CD4-positive, CD25-positive, alpha-beta regulatory T cell (primary cell): ENCODE results near the gene MRPS18C. TPM values are rescaled to one million over a fixed set of nuclear protein-coding genes. Genes with fewer than 3 reads are reported as not detected.
A peak's percentile ranks its signal among the peaks of the same experiment; 100 is the strongest.

Experiments used
- ATAC-seq, 2 donors: fragments of 150-1000 bp; cut with Tn5 transposase; one replicate each; pipeline ENCODE4 v1.10.0; 2021; ENCODE audit warnings: low read depth in 2 of 2, moderate number of reproducible peaks in 2 of 2, moderate library complexity in 1 of 2
- DNase-seq, 3 donors: peaks; one replicate each; pipeline versions ENCODE4 v3.0.0 to v3.0.0-alpha.2; 2012 to 2022; ENCODE audit warnings: mixed read lengths in 1 of 3
- H3K27ac ChIP-seq: one replicate; pipeline ENCODE4 v1.7.0; 2013; ENCODE audit warnings: mild to moderate bottlenecking, low read length; ENCODE audit not compliant: insufficient read depth, poor library complexity, severe bottlenecking
- H3K27me3 ChIP-seq: one replicate; pipeline ENCODE4 v1.7.0; 2013; ENCODE audit warnings: low read length; ENCODE audit not compliant: control insufficient read depth, insufficient read depth
- H3K36me3 ChIP-seq: one replicate; pipeline ENCODE4 v1.7.0; 2013; ENCODE audit warnings: mild to moderate bottlenecking, low read length, moderate library complexity; ENCODE audit not compliant: control insufficient read depth, insufficient read depth
- H3K4me1 ChIP-seq: 2 replicates; pipeline ENCODE4 v1.7.0; 2013; ENCODE audit warnings: mild to moderate bottlenecking, low read length; ENCODE audit not compliant: insufficient read depth, control insufficient read depth, poor library complexity, severe bottlenecking
- H3K4me3 ChIP-seq: one replicate; pipeline ENCODE4 v1.7.0; 2013; ENCODE audit warnings: low read depth, mild to moderate bottlenecking, low read length, moderate library complexity
- H3K9me3 ChIP-seq, 2 experiments: 1 replicate in 1 of 2; 2 replicates in 1 of 2; pipeline ENCODE4 v1.7.0; 2013; ENCODE audit warnings: low read length in 2 of 2, mild to moderate bottlenecking in 1 of 2, moderate library complexity in 1 of 2; ENCODE audit not compliant: control insufficient read depth in 2 of 2
- H3K27ac Mint-ChIP-seq, 3 donors: one replicate each; pipeline ENCODE4 v1.8.0; 2020 to 2022; ENCODE audit warnings: mild to moderate bottlenecking in 3 of 3, mixed read lengths in 3 of 3, moderate library complexity in 2 of 3
- H3K27me3 Mint-ChIP-seq: one replicate; pipeline ENCODE4 v1.8.0; 2022; ENCODE audit warnings: mild to moderate bottlenecking, mixed read lengths
- H3K36me3 Mint-ChIP-seq: one replicate; pipeline ENCODE4 v1.8.0; 2020; ENCODE audit warnings: mixed read lengths
- H3K4me1 Mint-ChIP-seq, 4 donors: one replicate each; pipeline ENCODE4 v1.8.0; 2020 to 2022; ENCODE audit warnings: mixed read lengths in 4 of 4, mild to moderate bottlenecking in 1 of 4
- H3K4me3 Mint-ChIP-seq, 4 donors: one replicate each; pipeline ENCODE4 v1.8.0; 2020 to 2022; ENCODE audit warnings: mild to moderate bottlenecking in 4 of 4, mixed read lengths in 4 of 4, moderate library complexity in 3 of 4
- H3K9me3 Mint-ChIP-seq, 7 donors: one replicate each; pipeline ENCODE4 v1.8.0; 2020 to 2022; ENCODE audit warnings: mixed read lengths in 7 of 7, mild to moderate bottlenecking in 3 of 7, moderate library complexity in 2 of 7
- polyA plus RNA-seq, 4 donors: library from polyadenylated mRNA; unstranded; fragments of 300-500 nt; fragmentation: Illumina TruSeq; gene quantifications; one replicate each; pipeline ENCODE4 v1.2.3, GENCODE V29; 2021
- total RNA-seq: library from RNA; stranded (reverse); gene quantifications from one replicate; pipeline ENCODE4 v1.2.3, GENCODE V29; 2022

The MRPS18C gene
- total RNA-seq (22.9 TPM), polyA plus RNA-seq (10 to 100 TPM; 66.8 to 99.3 (median 84.0) TPM)

GRCh38 chr4:83455281-83456183 is at the start of gene MRPS18C, which contains the start of gene HELQ:
Gene MRPS18C, plus strand, starts transcription at chr4:83456058. Its CDS starts 20 bp downstream, at chr4:83456078.
Gene HELQ, minus strand, starts transcription at chr4:83455823. Its CDS starts 130 bp downstream, at chr4:83455693.
- ATAC-seq (peak; percentile 91 to 93), DNase-seq (peak; percentile 95 to 99 (median 97))
- Mint-ChIP-seq H3K27ac (peak within 1 kb of the TSS; percentile 100), H3K27me3 (no peaks in the 10 kb centered on the region), H3K9me3 (no peaks in the 10 kb centered on the region), H3K36me3 (peaks cover 37% of the 10 kb centered on the region), H3K4me1 (peaks cover 38 to 72% (median 54%) of the 10 kb centered on the region in 4 donors), H3K4me3 (peak within 1 kb of the TSS; percentile 97 to 100 (median 100))
- no peaks in the 10 kb centered on the region for H3K9me3 ChIP-seq
- no peaks in the 10 kb centered on the region for H3K27me3 ChIP-seq
- peak within 1 kb of the TSS; percentile 99 for H3K27ac ChIP-seq
- H3K36me3 ChIP-seq = peaks cover 46% of the 10 kb centered on the region
- peaks cover 32% of the 10 kb centered on the region for H3K4me1 ChIP-seq
- H3K4me3 ChIP-seq = peak within 1 kb of the TSS; percentile 93

GRCh38 chr4:83408908-83409307 is 47.0 kb upstream of the MRPS18C start:
- H3K27ac ChIP-seq = no peak overlapping the region
- H3K4me3 ChIP-seq = no peak overlapping the region
- peaks cover 42% of the 10 kb centered on the region for H3K36me3 ChIP-seq
- no peak for ATAC-seq
- H3K27me3 Mint-ChIP-seq = no peaks in the 10 kb centered on the region
- no peaks in the 10 kb centered on the region for H3K27me3 ChIP-seq
- H3K9me3 ChIP-seq = no peaks in the 10 kb centered on the region
- no peaks in the 10 kb centered on the region for H3K4me1 ChIP-seq
- H3K4me3 Mint-ChIP-seq = no peak overlapping the region
- H3K27ac Mint-ChIP-seq = peak overlapping the region; percentile 38 to 84 (median 74)
- DNase-seq = no peak
- H3K36me3 Mint-ChIP-seq = peaks cover 42% of the 10 kb centered on the region
- peaks cover 0 to 11% (median 3%) of the 10 kb centered on the region in 4 donors for H3K4me1 Mint-ChIP-seq
- no peaks in the 10 kb centered on the region for H3K9me3 Mint-ChIP-seq

GRCh38 chr4:83413676-83414075 is 42.2 kb upstream of the MRPS18C start:
- H3K27me3 ChIP-seq = no peaks in the 10 kb centered on the region
- Mint-ChIP-seq H3K4me3 (no peak overlapping the region), H3K27me3 (no peaks in the 10 kb centered on the region), H3K27ac (no peak overlapping the region), H3K4me1 (peaks cover 0 to 6% (median 2%) of the 10 kb centered on the region in 4 donors), H3K9me3 (no peaks in the 10 kb centered on the region), H3K36me3 (peaks cover 43% of the 10 kb centered on the region)
- H3K9me3 ChIP-seq = no peaks in the 10 kb centered on the region
- no peak for ATAC-seq
- no peak for DNase-seq
- H3K4me1 ChIP-seq = no peaks in the 10 kb centered on the region
- peaks cover 65% of the 10 kb centered on the region for H3K36me3 ChIP-seq
- no peak overlapping the region for H3K27ac ChIP-seq
- no peak overlapping the region for H3K4me3 ChIP-seq

- Mint-ChIP-seq H3K4me1 (peaks cover 0 to 2% (median 0%) of the 10 kb centered on the region in 4 donors), H3K36me3 (peaks cover 41% of the 10 kb centered on the region), H3K9me3 (no peaks in the 10 kb centered on the region), H3K4me3 (no peak overlapping the region), H3K27me3 (no peaks in the 10 kb centered on the region), H3K27ac (no peak overlapping the region)
- ATAC-seq = no peak
- H3K27me3 ChIP-seq = no peaks in the 10 kb centered on the region
- DNase-seq = no peak
- no peak overlapping the region for H3K4me3 ChIP-seq
- H3K9me3 ChIP-seq = no peaks in the 10 kb centered on the region
- no peaks in the 10 kb centered on the region for H3K4me1 ChIP-seq
- H3K27ac ChIP-seq = no peak overlapping the region
- H3K36me3 ChIP-seq = peaks cover 63% of the 10 kb centered on the region
Observed at GRCh38 chr4:83417566-83417965, 38.3 kb upstream of the MRPS18C start.

DNA sequence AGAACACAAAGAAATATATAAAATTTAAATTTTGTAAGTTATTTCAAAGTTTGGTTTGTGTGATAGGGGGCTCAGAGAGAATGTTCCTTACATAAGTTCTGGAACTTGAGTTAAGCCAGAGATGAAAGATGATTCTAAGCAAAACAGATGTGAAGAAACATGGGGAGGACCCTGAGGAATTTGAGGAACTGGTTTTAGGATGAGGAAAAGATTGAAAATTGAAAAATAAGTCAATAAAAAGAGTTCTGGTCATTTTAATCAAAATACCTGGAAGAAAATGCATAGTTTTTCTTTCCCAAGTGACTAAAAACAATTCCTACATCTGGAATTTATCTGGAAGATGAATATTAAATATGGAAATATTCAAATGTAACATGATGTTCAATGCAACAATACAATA is 37.6 kb upstream of the MRPS18C start:
- Histone ChIP-seq H3K4me1 (no peaks in the 10 kb centered on the region), H3K4me3 (no peak overlapping the region), H3K27ac (no peak overlapping the region), H3K9me3 (no peaks in the 10 kb centered on the region), H3K27me3 (no peaks in the 10 kb centered on the region), H3K36me3 (peaks cover 68% of the 10 kb centered on the region)
- peaks cover 0 to 2% (median 0%) of the 10 kb centered on the region in 4 donors for H3K4me1 Mint-ChIP-seq
- H3K9me3 Mint-ChIP-seq = no peaks in the 10 kb centered on the region
- DNase-seq (no peak), ATAC-seq (no peak)
- no peak overlapping the region for H3K27ac Mint-ChIP-seq
- no peaks in the 10 kb centered on the region for H3K27me3 Mint-ChIP-seq
- H3K4me3 Mint-ChIP-seq = peak overlapping the region in 1 of 4 donors; percentile 21
- peaks cover 39% of the 10 kb centered on the region for H3K36me3 Mint-ChIP-seq

GRCh38 chr4:83431200-83431599 is 24.7 kb upstream of the MRPS18C start:
- Mint-ChIP-seq H3K9me3 (no peaks in the 10 kb centered on the region), H3K27me3 (no peaks in the 10 kb centered on the region), H3K36me3 (peaks cover 27% of the 10 kb centered on the region), H3K27ac (no peak overlapping the region), H3K4me3 (no peak overlapping the region), H3K4me1 (peaks cover 7 to 14% (median 12%) of the 10 kb centered on the region in 4 donors)
- DNase-seq (no peak), ATAC-seq (no peak)
- Histone ChIP-seq H3K27me3 (no peaks in the 10 kb centered on the region), H3K4me3 (no peak overlapping the region), H3K36me3 (peaks cover 53% of the 10 kb centered on the region), H3K27ac (no peak overlapping the region), H3K9me3 (no peaks in the 10 kb centered on the region), H3K4me1 (no peaks in the 10 kb centered on the region)

GRCh38 chr4:83436680-83437079 is 19.2 kb upstream of the MRPS18C start:
- H3K36me3 Mint-ChIP-seq = peaks cover 35% of the 10 kb centered on the region
- DNase-seq = no peak
- ATAC-seq = no peak
- Histone ChIP-seq H3K27me3 (no peaks in the 10 kb centered on the region), H3K4me1 (no peaks in the 10 kb centered on the region), H3K27ac (no peak overlapping the region), H3K36me3 (peaks cover 59% of the 10 kb centered on the region), H3K9me3 (no peaks in the 10 kb centered on the region), H3K4me3 (no peak overlapping the region)
- H3K4me1 Mint-ChIP-seq = peaks cover 8 to 19% (median 11%) of the 10 kb centered on the region in 4 donors
- H3K27me3 Mint-ChIP-seq = no peaks in the 10 kb centered on the region
- H3K4me3 Mint-ChIP-seq = no peak overlapping the region
- H3K27ac Mint-ChIP-seq = no peak overlapping the region
- H3K9me3 Mint-ChIP-seq = no peaks in the 10 kb centered on the region
